IMR-90 (cell line): ENCODE results near the gene TTC39A. TPM values are rescaled to one million over a fixed set of nuclear protein-coding genes. Genes with fewer than 3 reads are reported as not detected.

Experiments used
- ATAC-seq: fragments of 200-7000 bp; cut with Tn5 transposase; 2 replicates; pipeline ENCODE4 v1.9.1; 2020; ENCODE audit warnings: low read depth, mild to moderate bottlenecking, moderate library complexity
- BruUV-seq: library from RNA; stranded (reverse); fragments of 400-500 nt; replicated peaks from 2 replicates; lab custom pipeline; 2021; lab: Mats Ljungman, UMichigan
- CTCF ChIA-PET: fragments of 300-600 bp; formaldehyde crosslinking; extraction: SDS; loops from one replicate; lab custom pipeline; 2021; ENCODE audit warnings: antibody characterized with exemption; lab: Yijun Ruan, JAX
- POLR2A ChIA-PET: fragments of 300-600 bp; sonication (Branson Sonifier 250); formaldehyde crosslinking; loops from one replicate; lab custom pipeline; 2022; ENCODE audit warnings: antibody characterized with exemption; ENCODE audit not compliant: unreplicated experiment; lab: Charles Lee
- DNase-seq: peaks from one replicate; pipeline ENCODE4 v3.0.0; 2013
- H2AFZ ChIP-seq: replicated peaks from 2 replicates; pipeline ENCODE3; 2013; ENCODE audit warnings: low read length, mild to moderate bottlenecking; ENCODE audit not compliant: poor library complexity
- H2AK5ac ChIP-seq: 2 replicates; pipeline ENCODE4 v1.6.1; 2013; ENCODE audit warnings: low read depth, low read length, inconsistent platforms
- H2AK9ac ChIP-seq: replicated peaks from 2 replicates; pipeline ENCODE3; 2013; ENCODE audit warnings: mild to moderate bottlenecking, low read depth, low read length, moderate library complexity; ENCODE audit not compliant: poor library complexity
- H2BK120ac ChIP-seq: 2 replicates; pipeline ENCODE4 v1.6.1; 2013; ENCODE audit warnings: low read depth, low read length, inconsistent platforms
- H2BK15ac ChIP-seq: 3 replicates; pipeline ENCODE4 v1.6.1; 2013; ENCODE audit warnings: low read depth, low read length, inconsistent platforms
- H2BK20ac ChIP-seq: 2 replicates; pipeline ENCODE4 v1.6.1; 2013; ENCODE audit warnings: low read depth, mild to moderate bottlenecking, inconsistent platforms, low read length, moderate library complexity
- H2BK5ac ChIP-seq: 2 replicates; pipeline ENCODE4 v1.6.1; 2013; ENCODE audit warnings: mild to moderate bottlenecking, low read depth, low read length, inconsistent platforms; ENCODE audit not compliant: poor library complexity, severe bottlenecking
- H3K14ac ChIP-seq: replicated peaks from 2 replicates; pipeline ENCODE4 v1.6.1; 2013; ENCODE audit warnings: low read depth, low read length, inconsistent platforms
- H3K18ac ChIP-seq: 2 replicates; pipeline ENCODE4 v1.6.1; 2013; ENCODE audit warnings: low read depth, low read length, control low read depth
- H3K23ac ChIP-seq: 2 replicates; pipeline ENCODE4 v1.6.1; 2013; ENCODE audit warnings: low read depth, low read length, inconsistent platforms
- H3K27ac ChIP-seq: 2 replicates; pipeline ENCODE4 v1.5.1; 2013; ENCODE audit warnings: mild to moderate bottlenecking, control low read depth, low read length; ENCODE audit not compliant: insufficient read depth
- H3K27me3 ChIP-seq: 2 replicates; pipeline ENCODE4 v1.6.1; 2013; ENCODE audit warnings: low read length; ENCODE audit not compliant: control insufficient read depth, insufficient read depth
- H3K36me3 ChIP-seq: 2 replicates; pipeline ENCODE4 v1.6.1; 2013; ENCODE audit warnings: low read length, mixed read lengths; ENCODE audit not compliant: control insufficient read depth, insufficient read depth
- H3K4ac ChIP-seq: 2 replicates; pipeline ENCODE4 v1.6.1; 2013; ENCODE audit warnings: low read depth, low read length, inconsistent platforms
- H3K4me1 ChIP-seq: 2 replicates; pipeline ENCODE4 v1.6.1; 2013; ENCODE audit warnings: low read length, mixed read lengths; ENCODE audit not compliant: control insufficient read depth, insufficient read depth
- H3K4me2 ChIP-seq: 2 replicates; pipeline ENCODE4 v1.6.1; 2013; ENCODE audit warnings: low read depth, mild to moderate bottlenecking, control low read depth, low read length, moderate library complexity
- H3K4me3 ChIP-seq: 2 replicates; pipeline ENCODE4 v1.5.1; 2013; ENCODE audit warnings: low read depth, mild to moderate bottlenecking, control low read depth, low read length, moderate library complexity; ENCODE audit not compliant: insufficient read depth
- H3K56ac ChIP-seq: 2 replicates; pipeline ENCODE4 v1.6.1; 2013; ENCODE audit warnings: low read length, inconsistent platforms; ENCODE audit not compliant: insufficient read depth; ENCODE audit errors: extremely low read depth
- H3K79me1 ChIP-seq, 2 experiments: 2 replicates each; pipeline ENCODE4 v1.6.1; 2013; ENCODE audit warnings: low read length in 2 of 2, inconsistent platforms in 1 of 2, low read depth in 1 of 2
- H3K9ac ChIP-seq: 2 replicates; pipeline ENCODE4 v1.6.1; 2013; ENCODE audit warnings: low read depth, low read length, control low read depth
- H3K9me1 ChIP-seq: 2 replicates; pipeline ENCODE4 v1.6.1; 2013; ENCODE audit warnings: low read length, inconsistent platforms; ENCODE audit not compliant: insufficient read depth
- H3K9me3 ChIP-seq: 2 replicates; pipeline ENCODE4 v1.6.1; 2013; ENCODE audit warnings: low read length; ENCODE audit not compliant: control insufficient read depth, insufficient read depth
- H4K20me1 ChIP-seq: 2 replicates; pipeline ENCODE4 v1.6.1; 2013; ENCODE audit warnings: low read length, inconsistent platforms; ENCODE audit not compliant: insufficient read depth
- H4K5ac ChIP-seq: 2 replicates; pipeline ENCODE4 v1.6.1; 2013; ENCODE audit warnings: mild to moderate bottlenecking, low read depth, low read length, control low read depth
- H4K8ac ChIP-seq, 2 experiments: 2 replicates each; pipeline ENCODE4 v1.6.1; 2013; ENCODE audit warnings: low read depth in 2 of 2, low read length in 2 of 2, control low read depth in 1 of 2, inconsistent platforms in 1 of 2
- H4K91ac ChIP-seq: 2 replicates; pipeline ENCODE4 v1.6.1; 2013; ENCODE audit warnings: low read depth, low read length, inconsistent platforms; ENCODE audit not compliant: insufficient read depth
- BHLHE40 ChIP-seq: fragments of 150-350 bp; IDR thresholded peaks from 2 replicates; pipeline ENCODE4 v1.6.1; 2016; ENCODE audit warnings: mild to moderate bottlenecking, low read depth, low read length
- CEBPB ChIP-seq: IDR thresholded peaks from 2 replicates; pipeline ENCODE4 v1.6.1; 2012; ENCODE audit warnings: low read depth, low read length, improper control_type of control experiment
- CHD1 ChIP-seq: IDR thresholded peaks from 2 replicates; pipeline ENCODE4 v1.6.1; 2012; ENCODE audit warnings: low read depth, low read length, improper control_type of control experiment
- FOS ChIP-seq: fragments of 150-350 bp; IDR thresholded peaks from 2 replicates; pipeline ENCODE4 v1.6.1; 2016; ENCODE audit warnings: low read depth, low read length
- MAZ ChIP-seq: IDR thresholded peaks from 2 replicates; pipeline ENCODE4 v1.6.1; 2012; ENCODE audit warnings: low read depth, mild to moderate bottlenecking, low read length, improper control_type of control experiment, moderate library complexity, borderline replicate concordance
- MXI1 ChIP-seq: IDR thresholded peaks from 2 replicates; pipeline ENCODE4 v1.6.1; 2012; ENCODE audit warnings: low read depth, mild to moderate bottlenecking, low read length, moderate library complexity, borderline replicate concordance
- NFE2L2 ChIP-seq: fragments of 150-350 bp; IDR thresholded peaks from 2 replicates; pipeline ENCODE4 v1.6.1; 2016; ENCODE audit warnings: low read depth, mild to moderate bottlenecking, low read length
- POLR2A ChIP-seq: IDR thresholded peaks from 2 replicates; pipeline ENCODE4 v1.6.1; 2012; ENCODE audit warnings: mild to moderate bottlenecking, low read depth, low read length
- RAD21 ChIP-seq: IDR thresholded peaks from 2 replicates; pipeline ENCODE4 v1.6.1; 2012; ENCODE audit warnings: low read length, improper control_type of control experiment
- RCOR1 ChIP-seq: IDR thresholded peaks from 2 replicates; pipeline ENCODE4 v1.6.1; 2012; ENCODE audit warnings: mild to moderate bottlenecking, low read length, improper control_type of control experiment; ENCODE audit not compliant: insufficient replicate concordance
- RFX5 ChIP-seq: IDR thresholded peaks from 2 replicates; pipeline ENCODE4 v1.8.0; 2012; ENCODE audit warnings: low read depth, mild to moderate bottlenecking, low read length, moderate library complexity
- SMC3 ChIP-seq: fragments of 150-350 bp; IDR thresholded peaks from 2 replicates; pipeline ENCODE4 v1.6.1; 2016; ENCODE audit warnings: low read depth, mild to moderate bottlenecking, antibody characterized with exemption, low read length, moderate library complexity
- USF2 ChIP-seq: fragments of 150-350 bp; IDR thresholded peaks from 2 replicates; pipeline ENCODE4 v1.6.1; 2017; ENCODE audit warnings: mild to moderate bottlenecking, antibody characterized with exemption, low read length, low read depth
- WGBS, 2 experiments: methylation state at CpG; one replicate each; pipeline versions ENCODE4 v1.1.5 to v1.1.7; 2013; ENCODE audit warnings: missing lambda C conversion rate in 2 of 2; ENCODE audit not compliant: insufficient read length in 1 of 2; ENCODE audit errors: extremely low coverage in 2 of 2; 5-methylcytosine and 5-hydroxymethylcytosine counted together
- dilution Hi-C: fragments of 300-500 bp; cut with HindIII; formaldehyde crosslinking; loops from one replicate; pipeline ENCODE4 v1.14.3; 2018; ENCODE audit warnings: low sequenced_read_pairs; ENCODE audit not compliant: unreplicated experiment
- in situ Hi-C: fragments of 300-500 bp; cut with MboI; formaldehyde crosslinking; loops from 3 replicates; pipeline ENCODE4 v1.14.3; 2019; ENCODE audit warnings: low sequenced_read_pairs, inconsistent platforms, mixed read lengths
- intact Hi-C: fragments of 100-400 bp; cut with micrococcal nuclease; formaldehyde crosslinking; loops from 2 replicates; pipeline ENCODE4 v1.10.0; 2022
- polyA plus RNA-seq, 3 experiments: library from polyadenylated mRNA; depleted of rRNA; stranded (reverse); fragments of >200 nt; gene quantifications; 2 replicates each; pipeline ENCODE4 v1.2.3, GENCODE V29; 2012; ENCODE audit warnings: low replicate concordance in 1 of 3
- total RNA-seq: library from RNA; depleted of rRNA; stranded (reverse); fragments of >200 nt; gene quantifications from 2 replicates; pipeline ENCODE4 v1.2.3, GENCODE V29; 2012
- TF ChIP-seq, protein P1 (sequence below): fragments of 150-350 bp; IDR thresholded peaks from 2 replicates; pipeline ENCODE4 v1.6.1; 2016; ENCODE audit warnings: low read depth, mild to moderate bottlenecking, low read length, moderate library complexity, borderline replicate concordance
- TF ChIP-seq, protein P2 (sequence below): conservative IDR thresholded peaks from 2 replicates; pipeline ENCODE4 v1.5.1; 2012; ENCODE audit warnings: mild to moderate bottlenecking, low read depth, low read length, improper control_type of control experiment

The TTC39A gene
- total and polyA plus RNA-seq, 2 of the 4 experiments (the other 2 are of a cell fraction): 0.62 to 0.72 TPM

GRCh38 chr1:51295926-51296325 lies 34.4 kb downstream of the TTC39A start:
- Histone ChIP-seq H2BK20ac (no peak overlapping the region), H2BK120ac (no peak overlapping the region), H3K9ac (no peak overlapping the region), H4K91ac (no peak overlapping the region), H4K8ac (no peak overlapping the region), H3K23ac (no peak overlapping the region), H3K4me3 (no peak overlapping the region), H3K27ac (no peak overlapping the region), H3K9me3 (no peaks in the 10 kb centered on the region), H3K14ac (no peak overlapping the region), H3K4me1 (no peaks in the 10 kb centered on the region), H2AFZ (peak overlapping the region; percentile 89), H3K9me1 (0 out of 2 replicates have a peak, but pooled peaks cover 6% of the 10 kb centered on the region), H4K20me1 (no peaks in the 10 kb centered on the region), H4K5ac (no peak overlapping the region), H3K56ac (no peak overlapping the region), H3K36me3 (no peaks in the 10 kb centered on the region), H2BK15ac (no peak overlapping the region), H3K4ac (no peak overlapping the region), H3K18ac (no peak overlapping the region), H2AK5ac (no peak overlapping the region), H3K79me1 (no peaks in the 10 kb centered on the region), H2AK9ac (no peak overlapping the region), H2BK5ac (no peak overlapping the region), H3K27me3 (no peaks in the 10 kb centered on the region), H3K4me2 (no peak overlapping the region)
- ChIA-PET POLR2A (no interaction called here), CTCF (no interaction called here)
- dilution Hi-C loops (no loop called here), in situ Hi-C loops (loop anchor here (10.0 kb wide), 1 partner anchor 371 kb away; no protein-coding TSS in a partner anchor), intact Hi-C loops (loop anchor here (1.0 to 10.0 kb wide), 3 partner anchors 321 to 522 kb away; partner anchors contain the start of gene CDKN2C)
- TF ChIP-seq POLR2A (no peak), MAZ (no peak), BHLHE40 (no peak), RCOR1 (no peak), MXI1 (no peak), USF2 (no peak), SMC3 (no peak), RFX5 (no peak), RAD21 (no peak), CEBPB (no peak), NFE2L2 (no peak), CHD1 (no peak), FOS (no peak)
- TF ChIP-seq, protein P1, sequence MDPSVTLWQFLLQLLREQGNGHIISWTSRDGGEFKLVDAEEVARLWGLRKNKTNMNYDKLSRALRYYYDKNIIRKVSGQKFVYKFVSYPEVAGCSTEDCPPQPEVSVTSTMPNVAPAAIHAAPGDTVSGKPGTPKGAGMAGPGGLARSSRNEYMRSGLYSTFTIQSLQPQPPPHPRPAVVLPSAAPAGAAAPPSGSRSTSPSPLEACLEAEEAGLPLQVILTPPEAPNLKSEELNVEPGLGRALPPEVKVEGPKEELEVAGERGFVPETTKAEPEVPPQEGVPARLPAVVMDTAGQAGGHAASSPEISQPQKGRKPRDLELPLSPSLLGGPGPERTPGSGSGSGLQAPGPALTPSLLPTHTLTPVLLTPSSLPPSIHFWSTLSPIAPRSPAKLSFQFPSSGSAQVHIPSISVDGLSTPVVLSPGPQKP: no peak
- TF ChIP-seq, protein P2, sequence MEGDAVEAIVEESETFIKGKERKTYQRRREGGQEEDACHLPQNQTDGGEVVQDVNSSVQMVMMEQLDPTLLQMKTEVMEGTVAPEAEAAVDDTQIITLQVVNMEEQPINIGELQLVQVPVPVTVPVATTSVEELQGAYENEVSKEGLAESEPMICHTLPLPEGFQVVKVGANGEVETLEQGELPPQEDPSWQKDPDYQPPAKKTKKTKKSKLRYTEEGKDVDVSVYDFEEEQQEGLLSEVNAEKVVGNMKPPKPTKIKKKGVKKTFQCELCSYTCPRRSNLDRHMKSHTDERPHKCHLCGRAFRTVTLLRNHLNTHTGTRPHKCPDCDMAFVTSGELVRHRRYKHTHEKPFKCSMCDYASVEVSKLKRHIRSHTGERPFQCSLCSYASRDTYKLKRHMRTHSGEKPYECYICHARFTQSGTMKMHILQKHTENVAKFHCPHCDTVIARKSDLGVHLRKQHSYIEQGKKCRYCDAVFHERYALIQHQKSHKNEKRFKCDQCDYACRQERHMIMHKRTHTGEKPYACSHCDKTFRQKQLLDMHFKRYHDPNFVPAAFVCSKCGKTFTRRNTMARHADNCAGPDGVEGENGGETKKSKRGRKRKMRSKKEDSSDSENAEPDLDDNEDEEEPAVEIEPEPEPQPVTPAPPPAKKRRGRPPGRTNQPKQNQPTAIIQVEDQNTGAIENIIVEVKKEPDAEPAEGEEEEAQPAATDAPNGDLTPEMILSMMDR: no peak
- no peak for DNase-seq
- no TSS peak for BruUV-seq
- WGBS, 2 experiments: 71% methylated on average over 5 of the region's 17 CpGs; no CpG with 5 or more reads in 1 of the 2 experiments
- ATAC-seq: no peak
